ENCODE measurements around the gene NRL.

The NRL gene

GRCh38 chr14:24080888-24081738 is 33.6 kb downstream of the NRL start:
- peak; percentile 67 for DNase-seq

GRCh38 chr14:24080142-24080530 is 34.6 kb downstream of the NRL start:
- no peak for DNase-seq

GRCh38 chr14:24079491-24080141 is 35.1 kb downstream of the NRL start:
- DNase-seq: no peak

GRCh38 chr14:24078146-24078545 is 36.6 kb downstream of the NRL start:
- no peak for DNase-seq

- DNase-seq: no peak
Observed at GRCh38 chr14:24077086-24077485, 37.7 kb downstream of the NRL start.

GRCh38 chr14:24076302-24076601 is 38.5 kb downstream of the NRL start:
- no peak for DNase-seq

GRCh38 chr14:24075485-24076301 is 39.1 kb downstream of the NRL start:
- no peak for DNase-seq

GRCh38 chr14:24074625-24075484 is 39.9 kb downstream of the NRL start:
- no peak for DNase-seq

- no peak for DNase-seq
Observed at GRCh38 chr14:24072881-24073877, 41.6 kb downstream of the NRL start.

GRCh38 chr14:24072436-24072835 is 42.3 kb downstream of the NRL start:
- DNase-seq: no peak

GRCh38 chr14:24071836-24072430 is 42.8 kb downstream of the NRL start:
- DNase-seq: no peak

- DNase-seq: no peak
Observed at GRCh38 chr14:24071144-24071697, 43.5 kb downstream of the NRL start, which contains the start of gene CPNE6. CPNE6 (plus strand) TSS chr14:24071562; CDS start chr14:24072937, 1,375 bp downstream.

- no peak for DNase-seq
Observed at GRCh38 chr14:24070285-24071143, 44.2 kb downstream of the NRL start.

GRCh38 chr14:24069411-24069735 is 45.4 kb downstream of the NRL start:
- no peak for DNase-seq

GRCh38 chr14:24068711-24069410 is 45.9 kb downstream of the NRL start:
- DNase-seq: no peak

- DNase-seq: no peak
Observed at GRCh38 chr14:24067133-24068082, 47.3 kb downstream of the NRL start.

GRCh38 chr14:24066496-24067132 is 48.1 kb downstream of the NRL start:
- DNase-seq: no peak

Data from CD4-positive, alpha-beta T cell treated with Interleukin-4 for 4 hours (primary cell).